Keratinocyte (primary cell): ENCODE results near the gene SPTBN2. TPM values are rescaled to one million over a fixed set of nuclear protein-coding genes. Genes with fewer than 3 reads are reported as not detected.
A peak's percentile ranks its signal among the peaks of the same experiment; 100 is the strongest.

Experiments
- DNase-seq: peaks from one replicate; pipeline ENCODE4 v3.0.0-alpha.2; 2011; ENCODE audit warnings: low read depth, missing footprints, low spot score
- FAIRE-seq: peaks from 2 replicates; lab custom pipeline; 2011; peaks lifted over from hg19 to GRCh38; lab: Jason Lieb, UNC
- H2AFZ ChIP-seq: 2 replicates; pipeline ENCODE4 v1.6.0; 2012; ENCODE audit warnings: low read length, control low read depth, inconsistent platforms; ENCODE audit not compliant: control insufficient read depth
- H3K27ac ChIP-seq: 2 replicates; pipeline ENCODE4 v1.5.1; 2011; ENCODE audit warnings: low read length; ENCODE audit not compliant: control insufficient read depth, insufficient read depth
- H3K27me3 ChIP-seq: 3 replicates; pipeline ENCODE4 v1.6.0; 2011; ENCODE audit warnings: low read length; ENCODE audit not compliant: control insufficient read depth, insufficient read depth; ENCODE audit errors: extremely low read depth
- H3K36me3 ChIP-seq, 2 experiments: 2 replicates in 1 of 2; 3 replicates in 1 of 2; pipeline ENCODE4 v1.5.1; 2011; ENCODE audit warnings: low read length in 2 of 2, mild to moderate bottlenecking in 1 of 2; ENCODE audit not compliant: control insufficient read depth in 2 of 2, insufficient read depth in 2 of 2; ENCODE audit errors: extremely low read depth in 1 of 2
- H3K4me1 ChIP-seq: 3 replicates; pipeline ENCODE4 v1.5.1; 2011; ENCODE audit warnings: low read length; ENCODE audit not compliant: control insufficient read depth, insufficient read depth; ENCODE audit errors: extremely low read depth
- H3K4me2 ChIP-seq: 3 replicates; pipeline ENCODE4 v1.6.0; 2011; ENCODE audit warnings: low read depth, low read length; ENCODE audit not compliant: control insufficient read depth, insufficient read depth; ENCODE audit errors: extremely low read depth
- H3K4me3 ChIP-seq, 3 experiments: fragments of 200-600 bp in 1 of 3; sonication (generic) in 1 of 3; 2 replicates in 2 of 3; 3 replicates in 1 of 3; pipeline ENCODE4 v1.5.1; 2011 to 2016; ENCODE audit warnings: low read length in 3 of 3, mild to moderate bottlenecking in 3 of 3, control low read depth in 2 of 3, inconsistent platforms in 1 of 3, low read depth in 1 of 3, mixed read lengths in 1 of 3, mixed run types in 1 of 3, moderate library complexity in 1 of 3; ENCODE audit not compliant: control insufficient read depth in 2 of 3, insufficient read depth in 2 of 3; ENCODE audit errors: extremely low read depth in 1 of 3
- H3K79me2 ChIP-seq: 2 replicates; pipeline ENCODE4 v1.6.0; 2012; ENCODE audit warnings: low read length; ENCODE audit not compliant: control insufficient read depth, insufficient read depth
- H3K9ac ChIP-seq: 3 replicates; pipeline ENCODE4 v1.6.0; 2011; ENCODE audit warnings: low read length; ENCODE audit not compliant: control insufficient read depth, insufficient read depth; ENCODE audit errors: extremely low read depth
- H3K9me1 ChIP-seq: 3 replicates; pipeline ENCODE4 v1.6.0; 2011; ENCODE audit warnings: low read length; ENCODE audit not compliant: control insufficient read depth, insufficient read depth; ENCODE audit errors: extremely low read depth
- H3K9me3 ChIP-seq: 2 replicates; pipeline ENCODE4 v1.5.1; 2012; ENCODE audit warnings: low read depth, low read length; ENCODE audit not compliant: control insufficient read depth
- H4K20me1 ChIP-seq: 3 replicates; pipeline ENCODE4 v1.6.0; 2011; ENCODE audit warnings: low read length; ENCODE audit not compliant: control insufficient read depth, insufficient read depth; ENCODE audit errors: extremely low read depth
- CTCF ChIP-seq, 3 experiments: IDR thresholded peaks in 1 of 3; conservative IDR thresholded peaks in 1 of 3; optimal IDR thresholded peaks in 1 of 3; 2 replicates in 2 of 3; 3 replicates in 1 of 3; pipeline versions ENCODE3 to v1.5.1; 2011; ENCODE audit warnings: low read length in 3 of 3, mild to moderate bottlenecking in 3 of 3, moderate library complexity in 2 of 3, control low read depth in 1 of 3, inconsistent platforms in 1 of 3; ENCODE audit not compliant: insufficient read depth in 2 of 3; ENCODE audit errors: extremely low read depth in 1 of 3
- EZH2 ChIP-seq: IDR thresholded peaks from one replicate; pipeline ENCODE4 v1.6.1; 2012; ENCODE audit warnings: inconsistent platforms, mild to moderate bottlenecking, low read length, moderate library complexity
- dilution Hi-C: fragments of 300-500 bp; cut with MboI; formaldehyde crosslinking; loops from one replicate; pipeline ENCODE4 v1.7.0; 2020; ENCODE audit warnings: low sequenced_read_pairs; ENCODE audit not compliant: extremely low pct_ligation_motif_present
- polyA plus RNA-seq, 5 experiments: library from polyadenylated mRNA; depleted of rRNA in 3 of 5; stranded (reverse) in 3 of 5; stranded (forward) in 1 of 5; unstranded in 1 of 5; fragments of >200 nt; gene quantifications; 1 replicate in 1 of 5; 2 replicates in 3 of 5; 3 replicates in 1 of 5; pipeline versions ENCODE4 v1.2.1 to v1.2.3, GENCODE V29; 2011 to 2012; ENCODE audit warnings: missing spikeins in 2 of 5, low read depth in 1 of 5, low replicate concordance in 1 of 5

Gene SPTBN2
- polyA plus RNA-seq, 1 donor (not counting 4 experiments of a cell fraction or from before 2014, with no cell fraction given): 7.8 TPM

- Histone ChIP-seq H4K20me1 (no peaks in the 10 kb centered on the region), H3K27ac (peak overlapping the region; percentile 91), H3K4me1 (peaks cover 24% of the 10 kb centered on the region), H3K27me3 (no peaks in the 10 kb centered on the region), H3K79me2 (peaks cover 13% of the 10 kb centered on the region), H3K4me3 (peak overlapping the region; percentile 82 to 91 (median 86)), H3K9me1 (no peaks in the 10 kb centered on the region), H2AFZ (peak overlapping the region; percentile 98), H3K9me3 (no peaks in the 10 kb centered on the region), H3K4me2 (peak overlapping the region; percentile 75), H3K36me3 (no peaks in the 10 kb centered on the region), H3K9ac (peak overlapping the region; percentile 88)
- dilution Hi-C loops: no loop called here
- FAIRE-seq: no peak
- TF ChIP-seq CTCF (optimal IDR thresholded peaks at IDR 0.05 in 1 of 3, IDR thresholded peaks at IDR 0.05 in 1 of 3, conservative IDR thresholded peaks at IDR 0.05 in 1 of 3; ENCODE audit: extremely low read depth in 1 of 3, insufficient read depth in 2 of 3, low read length in 3 of 3) (no peak), EZH2 (no peak)
- peak; percentile 45 for DNase-seq
Measured at GRCh38 chr11:66744485-66745355, 15.7 kb upstream of the SPTBN2 start.

- no peaks in the 10 kb centered on the region for H3K9me1 ChIP-seq
- DNase-seq: peak; percentile 89
- peak overlapping the region; percentile 17 for H2AFZ ChIP-seq
- peaks cover 21% of the 10 kb centered on the region for H3K4me1 ChIP-seq
- H4K20me1 ChIP-seq: no peaks in the 10 kb centered on the region
- peak; percentile 76 for FAIRE-seq
- peak overlapping the region; percentile 91 for H3K27ac ChIP-seq
- no peaks in the 10 kb centered on the region for H3K27me3 ChIP-seq
- H3K9ac ChIP-seq: peak overlapping the region; percentile 64
- H3K4me2 ChIP-seq: peak overlapping the region; percentile 71
- peaks cover 8% of the 10 kb centered on the region for H3K79me2 ChIP-seq
- TF ChIP-seq CTCF (optimal IDR thresholded peaks at IDR 0.05 in 1 of 3, IDR thresholded peaks at IDR 0.05 in 1 of 3, conservative IDR thresholded peaks at IDR 0.05 in 1 of 3; ENCODE audit: extremely low read depth in 1 of 3, insufficient read depth in 2 of 3, low read length in 3 of 3) (no peak), EZH2 (no peak)
- H3K4me3 ChIP-seq: peak overlapping the region; percentile 37 to 82 (median 58)
- dilution Hi-C loops: no loop called here
- no peaks in the 10 kb centered on the region for H3K9me3 ChIP-seq
- no peaks in the 10 kb centered on the region for H3K36me3 ChIP-seq
Measured at GRCh38 chr11:66743271-66743968, 14.4 kb upstream of the SPTBN2 start.
